ENCODE results near the gene THSD7A.

GRCh38 chr7:11811709-11812108 lies 20.3 kb downstream of the THSD7A start:
- TF ChIP-seq CTCF (conservative IDR thresholded peaks at IDR 0.05) = no peak
- TF ChIP-seq ZFX (IDR thresholded peaks at IDR 0.05) = no peak

All from C4-2B (cell line).